GM23248 (cell line): ENCODE results near the gene MLN. TPM values are rescaled to one million over a fixed set of nuclear protein-coding genes. Genes with fewer than 3 reads are reported as not detected.
A peak's percentile ranks its signal among the peaks of the same experiment; 100 is the strongest.

Source experiments
- DNase-seq: peaks from one replicate; pipeline ENCODE4 v3.0.0-alpha.2; 2015
- H2AFZ ChIP-seq: fragments of 200-600 bp; sonication (generic); 2 replicates; pipeline ENCODE4 v1.6.1; 2016; ENCODE audit warnings: antibody characterized with exemption
- H3F3A ChIP-seq: fragments of 200-600 bp; sonication (generic); 2 replicates; pipeline ENCODE4 v1.6.1; 2016; ENCODE audit warnings: mild to moderate bottlenecking, antibody characterized with exemption, mixed run types; ENCODE audit not compliant: insufficient read depth
- H3K27ac ChIP-seq: fragments of 200-600 bp; sonication (generic); 2 replicates; pipeline ENCODE4 v1.5.1; 2016; ENCODE audit warnings: mild to moderate bottlenecking
- H3K27me3 ChIP-seq: fragments of 200-600 bp; sonication (generic); replicated peaks from 2 replicates; pipeline ENCODE4 v1.6.1; 2016; ENCODE audit warnings: mild to moderate bottlenecking; ENCODE audit not compliant: insufficient read depth
- H3K36me3 ChIP-seq: fragments of 200-600 bp; sonication (generic); 2 replicates; pipeline ENCODE4 v1.6.1; 2016; ENCODE audit warnings: low read depth, mild to moderate bottlenecking
- H3K4me1 ChIP-seq: fragments of 200-600 bp; sonication (generic); 2 replicates; pipeline ENCODE4 v1.6.1; 2016; ENCODE audit warnings: mild to moderate bottlenecking; ENCODE audit not compliant: insufficient read depth
- H3K4me2 ChIP-seq: fragments of 200-600 bp; sonication (generic); one replicate; pipeline ENCODE4 v1.6.1; 2016; ENCODE audit warnings: mild to moderate bottlenecking; ENCODE audit not compliant: unreplicated experiment
- H3K4me3 ChIP-seq: fragments of 200-600 bp; sonication (generic); 2 replicates; pipeline ENCODE4 v1.5.1; 2016; ENCODE audit warnings: mild to moderate bottlenecking
- H3K79me2 ChIP-seq: fragments of 200-600 bp; sonication (generic); 2 replicates; pipeline ENCODE4 v1.6.1; 2016; ENCODE audit warnings: mild to moderate bottlenecking; ENCODE audit not compliant: insufficient read depth
- H3K9ac ChIP-seq: fragments of 200-600 bp; sonication (generic); 2 replicates; pipeline ENCODE4 v1.6.1; 2016; ENCODE audit warnings: mild to moderate bottlenecking
- H3K9me2 ChIP-seq: fragments of 200-600 bp; sonication (generic); 2 replicates; pipeline ENCODE4 v1.6.1; 2016; ENCODE audit warnings: mixed run types, mild to moderate bottlenecking, moderate library complexity; ENCODE audit not compliant: insufficient read depth
- H3K9me3 ChIP-seq: fragments of 200-600 bp; sonication (generic); one replicate; pipeline ENCODE4 v1.6.1; 2017; ENCODE audit warnings: low read depth
- H4K20me1 ChIP-seq: fragments of 200-600 bp; sonication (generic); 2 replicates; pipeline ENCODE4 v1.6.0; 2016; ENCODE audit not compliant: insufficient read depth
- EZH2 ChIP-seq: fragments of 200-600 bp; sonication (generic); IDR thresholded peaks from 2 replicates; pipeline ENCODE4 v1.6.1; 2018; ENCODE audit warnings: antibody characterized with exemption, mild to moderate bottlenecking; ENCODE audit not compliant: insufficient read depth, poor library complexity, severe bottlenecking
- EZH2phosphoT487 ChIP-seq: fragments of 200-600 bp; sonication (generic); IDR thresholded peaks from 2 replicates; pipeline ENCODE4 v1.6.1; 2018; ENCODE audit warnings: antibody characterized with exemption, moderate library complexity, mild to moderate bottlenecking, low read depth; ENCODE audit not compliant: insufficient read depth
- WGBS, 2 experiments: methylation state at CpG; one replicate each; pipeline ENCODE4 v1.1.6; 2015 to 2017; ENCODE audit warnings: low lambda C conversion rate in 2 of 2, low coverage in 1 of 2; ENCODE audit errors: missing lambda C conversion rate in 2 of 2; 5-methylcytosine and 5-hydroxymethylcytosine counted together
- in situ Hi-C: fragments of 300-500 bp; cut with MboI; formaldehyde crosslinking; loops from 2 replicates; pipeline ENCODE4 v1.15.0; 2020
- polyA plus RNA-seq: library from polyadenylated mRNA; unstranded; fragments of >200 nt; fragmentation: Nextera tagmentation; extraction: Ambion mirVana; gene quantifications from 2 replicates; pipeline ENCODE4 v1.2.1, GENCODE V29; 2016
- total RNA-seq: library from RNA; depleted of rRNA; stranded (reverse); fragments of >200 nt; shearing (Covaris generic); gene quantifications from 2 replicates; pipeline ENCODE4 v1.2.3, GENCODE V29; 2014

The MLN gene
- total and polyA plus RNA-seq, 2 experiments from 2014 or later: not detected

GRCh38 chr6:33845031-33845745, 41.4 kb upstream of the MLN start:
- Histone ChIP-seq H3K4me1 (peaks cover 9% of the 10 kb centered on the region), H4K20me1 (no peaks in the 10 kb centered on the region), H3F3A (peaks cover 6% of the 10 kb centered on the region), H3K27me3 (no peaks in the 10 kb centered on the region), H3K27ac (no peak overlapping the region), H3K9ac (no peak overlapping the region), H2AFZ (no peak overlapping the region), H3K9me2 (no peaks in the 10 kb centered on the region), H3K4me2 (no peak overlapping the region), H3K4me3 (no peak overlapping the region), H3K79me2 (no peaks in the 10 kb centered on the region), H3K36me3 (no peaks in the 10 kb centered on the region), H3K9me3 (no peaks in the 10 kb centered on the region)
- DNase-seq: no peak
- TF ChIP-seq EZH2 (no peak), EZH2phosphoT487 (no peak)
- whole genome bisulfite sequencing, 2 experiments: 79 to 89% methylated on average over 4 of the region's 4 CpGs
- in situ Hi-C loops: no loop called here

GRCh38 chr6:33843131-33844121, 39.6 kb upstream of the MLN start:
- no peak for DNase-seq

GRCh38 chr6:33841868-33842267, 38.1 kb upstream of the MLN start:
- H3K4me2 ChIP-seq: no peak overlapping the region
- H3K27ac ChIP-seq: no peak overlapping the region
- peaks cover 35% of the 10 kb centered on the region for H3K4me1 ChIP-seq
- no peaks in the 10 kb centered on the region for H3K9me3 ChIP-seq
- H3K9ac ChIP-seq: no peak overlapping the region
- no peaks in the 10 kb centered on the region for H4K20me1 ChIP-seq
- TF ChIP-seq EZH2: no peak
- TF ChIP-seq EZH2phosphoT487: no peak
- H2AFZ ChIP-seq: no peak overlapping the region
- H3K79me2 ChIP-seq: no peaks in the 10 kb centered on the region
- peaks cover 17% of the 10 kb centered on the region for H3F3A ChIP-seq
- WGBS, 2 experiments: 97% methylated on average over 4 of the region's 4 CpGs
- in situ Hi-C loops: no loop called here
- no peak overlapping the region for H3K4me3 ChIP-seq
- H3K27me3 ChIP-seq: no peaks in the 10 kb centered on the region
- no peak for DNase-seq
- H3K36me3 ChIP-seq: no peaks in the 10 kb centered on the region
- H3K9me2 ChIP-seq: no peaks in the 10 kb centered on the region

More at GRCh38 chr6:33843131-33844121, 39.6 kb upstream of the MLN start:
- H3K36me3 ChIP-seq: no peaks in the 10 kb centered on the region
- no peak overlapping the region for H3K27ac ChIP-seq
- H3K4me1 ChIP-seq: peaks cover 24% of the 10 kb centered on the region
- H3K79me2 ChIP-seq: no peaks in the 10 kb centered on the region
- in situ Hi-C loops: no loop called here
- WGBS, 2 experiments: 82 to 84% methylated on average over 24 of the region's 24 CpGs
- H3K9me3 ChIP-seq: no peaks in the 10 kb centered on the region
- H3K9me2 ChIP-seq: no peaks in the 10 kb centered on the region
- peaks cover 17% of the 10 kb centered on the region for H3F3A ChIP-seq
- no peak overlapping the region for H2AFZ ChIP-seq
- no peak overlapping the region for H3K9ac ChIP-seq
- H3K4me2 ChIP-seq: no peak overlapping the region
- H4K20me1 ChIP-seq: no peaks in the 10 kb centered on the region
- no peaks in the 10 kb centered on the region for H3K27me3 ChIP-seq
- no peak overlapping the region for H3K4me3 ChIP-seq
- TF ChIP-seq EZH2: no peak
- TF ChIP-seq EZH2phosphoT487: no peak

- DNase-seq: no peak
- Histone ChIP-seq H3F3A (peaks cover 17% of the 10 kb centered on the region), H3K9me3 (no peaks in the 10 kb centered on the region), H2AFZ (no peak overlapping the region), H3K4me1 (peaks cover 35% of the 10 kb centered on the region), H4K20me1 (no peaks in the 10 kb centered on the region), H3K4me2 (peak overlapping the region; percentile 24), H3K27me3 (no peaks in the 10 kb centered on the region), H3K9me2 (no peaks in the 10 kb centered on the region), H3K79me2 (no peaks in the 10 kb centered on the region), H3K9ac (no peak overlapping the region), H3K36me3 (no peaks in the 10 kb centered on the region), H3K4me3 (no peak overlapping the region), H3K27ac (peak overlapping the region; percentile 92; the same call in 1 of the 2 replicates)
- TF ChIP-seq EZH2: no peak
- in situ Hi-C loops: no loop called here
- WGBS, 2 experiments: 95 to 97% methylated on average over 3 of the region's 3 CpGs
These were observed 37.3 kb upstream of the MLN start for GRCh38 chr6:33841070-33841469.
